GM12872 (cell line): ENCODE measurements around the gene IL17B.
A peak's percentile ranks its signal among the peaks of the same experiment; 100 is the strongest.

Experiments used
- TF ChIP-seq, protein P1 (sequence below): IDR thresholded peaks from 3 replicates; pipeline ENCODE4 v1.5.1; 2011; ENCODE audit warnings: low read depth, mild to moderate bottlenecking, low read length, moderate library complexity; ENCODE audit not compliant: insufficient read depth

IL17B gene

DNA sequence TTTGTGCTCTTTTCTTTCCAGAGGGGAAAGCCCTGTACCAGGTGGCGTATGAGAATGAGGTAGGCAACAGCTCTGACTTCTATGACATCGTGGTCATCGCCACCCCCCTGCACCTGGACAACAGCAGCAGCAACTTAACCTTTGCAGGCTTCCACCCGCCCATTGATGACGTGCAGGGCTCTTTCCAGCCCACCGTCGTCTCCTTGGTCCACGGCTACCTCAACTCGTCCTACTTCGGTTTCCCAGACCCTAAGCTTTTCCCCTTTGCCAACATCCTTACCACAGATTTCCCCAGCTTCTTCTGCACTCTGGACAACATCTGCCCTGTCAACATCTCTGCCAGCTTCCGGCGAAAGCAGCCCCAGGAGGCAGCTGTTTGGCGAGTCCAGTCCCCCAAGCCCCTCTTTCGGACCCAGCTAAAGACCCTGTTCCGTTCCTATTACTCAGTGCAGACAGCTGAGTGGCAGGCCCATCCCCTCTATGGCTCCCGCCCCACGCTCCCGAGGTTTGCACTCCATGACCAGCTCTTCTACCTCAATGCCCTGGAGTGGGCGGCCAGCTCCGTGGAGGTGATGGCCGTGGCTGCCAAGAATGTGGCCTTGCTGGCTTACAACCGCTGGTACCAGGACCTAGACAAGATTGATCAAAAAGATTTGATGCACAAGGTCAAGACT is 11.0 kb downstream of the IL17B start:
- TF ChIP-seq, protein P1, sequence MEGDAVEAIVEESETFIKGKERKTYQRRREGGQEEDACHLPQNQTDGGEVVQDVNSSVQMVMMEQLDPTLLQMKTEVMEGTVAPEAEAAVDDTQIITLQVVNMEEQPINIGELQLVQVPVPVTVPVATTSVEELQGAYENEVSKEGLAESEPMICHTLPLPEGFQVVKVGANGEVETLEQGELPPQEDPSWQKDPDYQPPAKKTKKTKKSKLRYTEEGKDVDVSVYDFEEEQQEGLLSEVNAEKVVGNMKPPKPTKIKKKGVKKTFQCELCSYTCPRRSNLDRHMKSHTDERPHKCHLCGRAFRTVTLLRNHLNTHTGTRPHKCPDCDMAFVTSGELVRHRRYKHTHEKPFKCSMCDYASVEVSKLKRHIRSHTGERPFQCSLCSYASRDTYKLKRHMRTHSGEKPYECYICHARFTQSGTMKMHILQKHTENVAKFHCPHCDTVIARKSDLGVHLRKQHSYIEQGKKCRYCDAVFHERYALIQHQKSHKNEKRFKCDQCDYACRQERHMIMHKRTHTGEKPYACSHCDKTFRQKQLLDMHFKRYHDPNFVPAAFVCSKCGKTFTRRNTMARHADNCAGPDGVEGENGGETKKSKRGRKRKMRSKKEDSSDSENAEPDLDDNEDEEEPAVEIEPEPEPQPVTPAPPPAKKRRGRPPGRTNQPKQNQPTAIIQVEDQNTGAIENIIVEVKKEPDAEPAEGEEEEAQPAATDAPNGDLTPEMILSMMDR: no peak

GRCh38 chr5:149367249-149367971 is 11.7 kb downstream of the IL17B start:
- TF ChIP-seq, protein P1: peak; percentile 97

- TF ChIP-seq, protein P1: no peak
Measured at GRCh38 chr5:149366169-149366729, 12.8 kb downstream of the IL17B start.

DNA sequence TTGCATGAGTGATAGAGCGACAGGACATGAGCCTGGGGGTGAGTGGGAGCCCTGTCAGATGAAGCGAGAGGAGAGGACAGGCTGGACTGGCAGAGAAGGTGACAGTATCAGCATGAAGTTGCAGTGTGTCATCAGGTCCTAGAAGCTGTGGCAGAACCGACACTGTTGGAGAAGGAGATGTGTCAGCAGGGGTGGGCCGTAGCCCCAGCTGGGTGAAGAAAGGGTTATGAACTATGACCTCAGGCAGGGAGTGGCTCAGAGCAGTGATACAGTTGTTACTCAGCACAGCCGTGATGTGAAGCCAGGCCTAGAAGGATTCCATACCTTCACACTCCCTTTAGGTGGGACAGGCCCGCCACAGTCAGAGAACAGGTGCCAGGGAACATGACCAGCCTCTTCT is 13.7 kb downstream of the IL17B start:
- TF ChIP-seq, protein P1: no peak

DNA sequence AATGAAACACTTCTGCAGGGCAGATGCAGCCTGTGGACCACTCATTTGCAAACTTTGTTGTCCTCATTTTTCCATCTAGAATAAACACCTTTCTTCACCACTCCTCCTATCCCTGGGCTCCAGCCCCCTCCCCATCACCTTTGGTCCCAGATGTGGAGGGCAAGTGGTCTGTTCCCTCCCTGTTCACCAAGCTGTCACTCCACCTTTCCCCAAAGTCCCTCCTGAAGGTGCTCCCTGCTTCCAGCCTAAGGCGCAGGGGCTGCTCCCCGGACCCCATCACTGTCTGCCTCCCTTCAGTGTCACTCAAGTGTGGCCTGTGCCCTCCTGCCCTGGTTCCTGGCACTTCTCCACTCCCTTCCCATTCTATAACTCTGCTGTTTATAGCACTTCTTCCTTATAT is 14.4 kb downstream of the IL17B start:
- TF ChIP-seq, protein P1: no peak

- TF ChIP-seq, protein P1: no peak
Measured at GRCh38 chr5:149363936-149364335, 15.2 kb downstream of the IL17B start.

- TF ChIP-seq, protein P1: no peak
Measured at GRCh38 chr5:149363358-149363757, 15.7 kb downstream of the IL17B start.
